Adrenal gland (tissue), 12 donors: ENCODE measurements around the gene TSPAN16. TPM values are rescaled to one million over a fixed set of nuclear protein-coding genes. Genes with fewer than 3 reads are reported as not detected.

Experiments
- DNase-seq, 7 donors: peaks; one replicate each; pipeline ENCODE4 v3.0.0-alpha.2; 2019 to 2020
- H3K27ac ChIP-seq, 5 donors: fragments of 200-600 bp; sonication (generic) in 4 of 5; 1 replicate in 3 of 5; 2 replicates in 2 of 5; pipeline versions ENCODE4 v1.5.1 to v1.8.0; 2016 to 2020; ENCODE audit warnings: mild to moderate bottlenecking in 1 of 5
- H3K27me3 ChIP-seq: fragments of 200-600 bp; 2 replicates; pipeline ENCODE4 v1.8.0; 2021
- H3K36me3 ChIP-seq, 2 donors: fragments of 200-600 bp; replicated peaks in 1 of 2; 1 replicate in 1 of 2; 2 replicates in 1 of 2; pipeline versions ENCODE4 v1.5.1 to v1.8.0; 2018 to 2022
- H3K4me1 ChIP-seq, 2 donors: fragments of 200-600 bp; replicated peaks in 1 of 2; 1 replicate in 1 of 2; 2 replicates in 1 of 2; pipeline versions ENCODE4 v1.5.1 to v1.8.0; 2018 to 2021
- H3K4me3 ChIP-seq, 4 donors: fragments of 200-600 bp; sonication (generic) in 3 of 4; one replicate each; pipeline ENCODE4 v1.5.1; 2016 to 2018
- H3K9me3 ChIP-seq, 3 donors: fragments of 200-600 bp; sonication (generic) in 1 of 3; replicated peaks in 1 of 3; 1 replicate in 2 of 3; 2 replicates in 1 of 3; pipeline versions ENCODE4 v1.5.1 to v1.8.0; 2016 to 2021
- POLR2A ChIP-seq, 2 donors: fragments of 450-650 bp; IDR thresholded peaks; one replicate each; pipeline ENCODE4 v1.6.1; 2017; ENCODE audit warnings: antibody characterized with exemption in 2 of 2, mild to moderate bottlenecking in 2 of 2, moderate library complexity in 1 of 2
- WGBS, 4 donors: extraction: QIAGEN DNeasy Blood & Tissue Kit in 2 of 4; methylation state at CpG; one replicate each; pipeline versions ENCODE4 v1.1.5 to v1.1.7; 2013 to 2017; 5-methylcytosine and 5-hydroxymethylcytosine counted together
- intact Hi-C, 2 donors: fragments of 100-400 bp; cut with DNase I; formaldehyde crosslinking; loops; one replicate each; pipeline versions ENCODE4 v1.14.1 to v1.15.0; 2022 to 2023
- polyA plus RNA-seq, 3 donors: library from polyadenylated mRNA; stranded (reverse); fragments of 200-250 nt in 2 of 3; fragments of 350-450 nt in 1 of 3; fragmentation: Illumina TruSeq in 1 of 3; extraction: RNeasy Lipid Tissue Mini Kit (QIAGEN cat#74804) in 1 of 3; gene quantifications; one replicate each; pipeline ENCODE4 v1.2.3, GENCODE V29; 2013 to 2014
- total RNA-seq, 9 donors: library from RNA; depleted of rRNA in 4 of 9; stranded (reverse); fragments of >200 nt in 4 of 9; fragments of 120-200 nt in 1 of 9; fragmentation: NEBNext Ultra II Directional in 1 of 9; extraction: Animal tissue kit (Norgen Biotek cat#: 25700) in 1 of 9; gene quantifications; one replicate each; pipeline versions ENCODE4 v1.1.0 to v1.2.4, GENCODE V29; 2013 to 2023
- TF ChIP-seq, protein P1 (sequence below), 6 experiments: fragments of 450-650 bp in 4 of 6; fragments of 200-600 bp in 2 of 6; sonication (generic) in 1 of 6; IDR thresholded peaks; 1 replicate in 5 of 6; 2 replicates in 1 of 6; pipeline versions ENCODE4 v1.5.1 to v1.8.0; 2016 to 2021; ENCODE audit warnings: antibody characterized with exemption in 6 of 6, mild to moderate bottlenecking in 2 of 6, moderate library complexity in 1 of 6
- donor health status: healthy with polysubstance abuse.
- donor health status: Bipolar disorder and iron deficiency.
- donor health status: DM: yes; HTN: yes; CAD: no.
- donor health status: DM: no; HTN: no; CAD: no.
- donor health status: DM: no; HTN: no; CAD: no.
- donor health status: DM: yes; HTN: yes; CAD: no.

TSPAN16 gene
- total and polyA plus RNA-seq, 12 donors, result not detected

DNA sequence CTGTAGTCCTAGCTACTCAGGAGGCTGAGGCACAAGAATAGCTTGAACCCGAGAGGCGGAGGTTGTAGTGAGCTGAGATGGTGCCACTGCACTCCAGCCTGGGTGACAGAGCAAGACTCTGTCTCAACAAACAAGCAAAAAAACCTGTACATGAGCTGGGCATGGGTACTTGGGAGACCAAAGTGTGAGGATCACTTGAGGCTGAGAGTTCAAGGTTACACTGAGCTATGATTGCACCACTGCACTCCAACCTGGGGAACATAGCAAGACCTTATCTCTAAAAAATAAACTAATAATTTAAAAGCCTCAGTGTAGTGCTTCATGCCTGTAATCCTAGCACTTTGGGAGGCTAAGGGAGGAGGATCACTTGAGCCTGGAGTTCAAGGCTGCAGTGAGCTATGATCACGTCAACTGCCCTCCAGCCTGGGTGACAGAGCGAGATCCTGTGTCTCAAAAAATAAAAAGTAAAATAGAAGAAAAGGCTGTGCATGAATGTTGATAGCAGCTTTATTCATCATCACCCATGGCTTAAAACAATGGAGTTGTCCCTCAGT, 21.4 kb upstream of the TSPAN16 start:
- peaks cover 0 to 6% of the 10 kb centered on the region in 2 donors for H3K4me1 ChIP-seq
- 70 to 81% (median 72%) methylated on average over 4 of the region's 4 CpGs for WGBS, 4 donors
- H3K36me3 ChIP-seq, result no peaks in the 10 kb centered on the region
- H3K27ac ChIP-seq, result no peak overlapping the region
- intact Hi-C loops, result no loop called here
- no peak overlapping the region for H3K4me3 ChIP-seq
- TF ChIP-seq, protein P1, sequence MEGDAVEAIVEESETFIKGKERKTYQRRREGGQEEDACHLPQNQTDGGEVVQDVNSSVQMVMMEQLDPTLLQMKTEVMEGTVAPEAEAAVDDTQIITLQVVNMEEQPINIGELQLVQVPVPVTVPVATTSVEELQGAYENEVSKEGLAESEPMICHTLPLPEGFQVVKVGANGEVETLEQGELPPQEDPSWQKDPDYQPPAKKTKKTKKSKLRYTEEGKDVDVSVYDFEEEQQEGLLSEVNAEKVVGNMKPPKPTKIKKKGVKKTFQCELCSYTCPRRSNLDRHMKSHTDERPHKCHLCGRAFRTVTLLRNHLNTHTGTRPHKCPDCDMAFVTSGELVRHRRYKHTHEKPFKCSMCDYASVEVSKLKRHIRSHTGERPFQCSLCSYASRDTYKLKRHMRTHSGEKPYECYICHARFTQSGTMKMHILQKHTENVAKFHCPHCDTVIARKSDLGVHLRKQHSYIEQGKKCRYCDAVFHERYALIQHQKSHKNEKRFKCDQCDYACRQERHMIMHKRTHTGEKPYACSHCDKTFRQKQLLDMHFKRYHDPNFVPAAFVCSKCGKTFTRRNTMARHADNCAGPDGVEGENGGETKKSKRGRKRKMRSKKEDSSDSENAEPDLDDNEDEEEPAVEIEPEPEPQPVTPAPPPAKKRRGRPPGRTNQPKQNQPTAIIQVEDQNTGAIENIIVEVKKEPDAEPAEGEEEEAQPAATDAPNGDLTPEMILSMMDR (IDR thresholded peaks at IDR 0.05), result no peak
- no peak for TF ChIP-seq POLR2A (IDR thresholded peaks at IDR 0.05)
- DNase-seq, result no peak
- H3K27me3 ChIP-seq, result no peaks in the 10 kb centered on the region
- no peaks in the 10 kb centered on the region for H3K9me3 ChIP-seq

DNA sequence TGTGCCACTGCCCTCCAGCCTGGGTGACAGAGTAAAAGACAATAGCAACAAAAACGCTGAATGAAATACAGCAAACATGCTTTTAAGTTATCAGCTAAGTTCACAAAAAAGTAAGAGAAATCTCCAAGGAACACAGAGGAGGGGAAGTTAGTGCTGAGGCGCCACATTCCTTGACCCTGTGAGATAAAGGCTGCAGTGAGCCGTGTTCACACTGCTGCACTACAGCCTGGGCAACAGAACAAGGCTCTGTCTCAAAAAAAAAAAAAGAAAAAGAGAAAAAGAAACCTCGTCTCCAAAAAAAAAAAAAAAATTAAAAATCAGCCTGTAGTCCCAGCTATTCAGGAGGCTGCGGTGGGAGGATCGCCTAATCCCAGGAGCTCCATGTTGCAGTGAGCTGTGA, 17.3 kb upstream of the TSPAN16 start:
- TF ChIP-seq, protein P1 (IDR thresholded peaks at IDR 0.05), result no peak
- TF ChIP-seq POLR2A (IDR thresholded peaks at IDR 0.05), result no peak
- WGBS, 4 donors, result 19 to 27% (median 26%) methylated on average over 6 of the region's 6 CpGs
- DNase-seq, result peak in 1 of 7 donors; percentile 32
- no peaks in the 10 kb centered on the region for H3K27me3 ChIP-seq
- H3K27ac ChIP-seq, result peak overlapping the region in 1 of 5 donors; percentile 6
- no peak overlapping the region for H3K4me3 ChIP-seq
- intact Hi-C loops, result no loop called here
- H3K36me3 ChIP-seq, result no peaks in the 10 kb centered on the region
- H3K4me1 ChIP-seq, result peaks cover 0 to 7% of the 10 kb centered on the region in 2 donors
- H3K9me3 ChIP-seq, result no peaks in the 10 kb centered on the region

DNA sequence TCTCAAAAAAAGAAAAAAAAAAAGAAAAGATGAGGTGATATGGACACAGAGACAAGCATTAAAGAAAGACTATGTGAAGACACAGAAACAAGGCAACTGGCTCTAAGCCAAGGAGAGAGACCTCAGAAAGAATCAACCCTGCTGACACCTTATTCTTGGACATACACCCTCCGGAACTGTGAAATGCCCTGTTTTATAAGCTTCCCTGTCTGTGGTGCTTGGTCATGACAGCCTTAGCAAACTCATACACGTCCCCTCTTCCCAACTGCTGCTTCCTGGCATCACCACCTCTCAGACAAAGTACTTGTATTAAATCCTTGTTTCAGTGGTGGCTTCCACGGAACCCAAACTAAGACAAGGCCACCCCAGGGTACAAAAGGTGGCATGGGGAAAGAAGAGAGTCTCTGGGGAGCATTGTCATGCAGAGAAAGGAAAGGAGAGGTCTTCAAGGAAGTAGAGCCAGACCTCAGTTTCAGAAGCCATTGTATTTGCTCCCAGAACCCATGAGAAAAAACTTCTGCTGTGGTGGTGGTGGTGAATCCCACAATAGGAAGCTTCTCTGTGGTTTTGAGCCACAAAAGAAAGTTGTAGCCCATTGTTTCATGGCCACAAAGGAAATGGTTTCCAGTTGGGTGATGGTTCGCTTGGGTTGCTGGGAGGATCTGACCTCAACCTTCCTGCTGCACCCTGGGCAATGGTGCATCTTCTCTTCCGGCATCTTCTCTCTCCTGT, 16.3 kb upstream of the TSPAN16 start:
- H3K36me3 ChIP-seq, result no peaks in the 10 kb centered on the region
- H3K4me3 ChIP-seq, result no peak overlapping the region
- DNase-seq, result no peak
- no peak overlapping the region for H3K27ac ChIP-seq
- H3K9me3 ChIP-seq, result no peaks in the 10 kb centered on the region
- intact Hi-C loops, result no loop called here
- H3K4me1 ChIP-seq, result peaks cover 0 to 7% of the 10 kb centered on the region in 2 donors
- WGBS, 4 donors, result 54 to 69% (median 64%) methylated on average over 5 of the region's 5 CpGs
- TF ChIP-seq POLR2A (IDR thresholded peaks at IDR 0.05), result no peak
- H3K27me3 ChIP-seq, result no peaks in the 10 kb centered on the region

DNA sequence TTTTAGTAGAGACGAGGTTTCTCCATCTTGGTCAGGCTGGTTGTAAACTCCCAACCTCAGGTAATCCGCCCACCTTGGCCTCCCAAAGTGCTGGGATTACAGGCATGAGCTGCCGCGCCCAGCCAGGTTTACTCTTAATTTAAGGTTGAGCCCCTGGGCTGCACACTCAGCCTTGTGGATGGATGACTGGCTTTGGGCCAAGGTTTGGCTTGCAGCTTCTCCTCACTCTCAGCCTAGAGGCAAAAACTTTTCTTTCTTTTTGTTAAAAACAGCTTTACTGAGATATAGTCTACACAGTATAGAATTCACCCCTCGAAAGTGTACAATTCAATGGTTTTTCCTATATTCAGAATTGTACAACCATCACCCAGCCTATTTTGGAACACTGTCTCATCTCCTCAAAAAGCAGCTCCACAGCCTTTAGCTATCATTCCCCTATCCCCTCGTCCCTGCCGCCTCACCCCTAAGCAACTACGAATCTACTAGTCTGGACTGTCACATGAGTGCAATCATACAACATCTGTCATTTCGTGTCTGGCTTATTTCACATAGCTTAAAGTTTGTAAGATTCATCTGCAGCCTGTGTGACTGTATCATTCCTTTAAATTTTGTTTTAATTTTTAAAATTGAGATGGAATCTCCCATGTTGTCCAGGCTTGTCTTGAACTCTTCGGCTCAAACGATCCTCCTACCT, 14.5 kb upstream of the TSPAN16 start:
- DNase-seq, result no peak
- intact Hi-C loops, result no loop called here
- peaks cover 0 to 7% of the 10 kb centered on the region in 2 donors for H3K4me1 ChIP-seq
- no peak overlapping the region for H3K27ac ChIP-seq
- 56 to 69% (median 60%) methylated on average over 8 to 11 of the region's 11 CpGs for WGBS, 4 donors
- no peak for TF ChIP-seq POLR2A (IDR thresholded peaks at IDR 0.05)
- TF ChIP-seq, protein P1 (IDR thresholded peaks at IDR 0.05), result no peak
- no peak overlapping the region for H3K4me3 ChIP-seq
- H3K27me3 ChIP-seq, result no peaks in the 10 kb centered on the region
- H3K36me3 ChIP-seq, result no peaks in the 10 kb centered on the region
- no peaks in the 10 kb centered on the region for H3K9me3 ChIP-seq
